ENCODE data around the gene RASIP1.

The RASIP1 gene

DNA sequence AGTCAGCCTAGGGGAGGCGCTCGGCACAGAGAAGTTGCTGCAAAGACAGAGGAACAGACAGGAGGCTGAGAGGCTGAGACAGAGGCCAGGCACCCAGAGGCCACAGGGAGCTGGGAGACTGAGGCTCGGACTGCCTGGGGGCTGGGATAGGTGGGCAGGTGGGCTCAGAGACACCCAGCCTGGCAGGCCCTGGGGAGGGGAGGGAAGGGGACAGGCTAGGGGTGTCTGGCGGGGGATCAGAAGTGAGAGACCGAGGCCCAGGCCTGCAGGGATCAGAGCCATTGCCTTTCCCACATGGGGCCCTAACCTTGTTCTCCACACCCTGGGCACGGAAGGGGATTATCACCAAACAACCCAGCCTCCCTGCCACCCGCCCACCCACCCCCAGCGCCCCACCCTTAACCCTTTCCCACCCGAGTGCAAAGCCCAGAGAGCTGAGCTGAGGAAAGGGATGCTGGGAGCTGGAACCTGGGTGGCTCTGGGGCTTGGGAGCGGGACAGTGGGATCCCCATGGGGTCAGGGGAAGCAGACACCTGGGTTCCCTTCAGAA lies 68.9 kb downstream of the RASIP1 start:
- peak; percentile 31 for DNase-seq

DNA sequence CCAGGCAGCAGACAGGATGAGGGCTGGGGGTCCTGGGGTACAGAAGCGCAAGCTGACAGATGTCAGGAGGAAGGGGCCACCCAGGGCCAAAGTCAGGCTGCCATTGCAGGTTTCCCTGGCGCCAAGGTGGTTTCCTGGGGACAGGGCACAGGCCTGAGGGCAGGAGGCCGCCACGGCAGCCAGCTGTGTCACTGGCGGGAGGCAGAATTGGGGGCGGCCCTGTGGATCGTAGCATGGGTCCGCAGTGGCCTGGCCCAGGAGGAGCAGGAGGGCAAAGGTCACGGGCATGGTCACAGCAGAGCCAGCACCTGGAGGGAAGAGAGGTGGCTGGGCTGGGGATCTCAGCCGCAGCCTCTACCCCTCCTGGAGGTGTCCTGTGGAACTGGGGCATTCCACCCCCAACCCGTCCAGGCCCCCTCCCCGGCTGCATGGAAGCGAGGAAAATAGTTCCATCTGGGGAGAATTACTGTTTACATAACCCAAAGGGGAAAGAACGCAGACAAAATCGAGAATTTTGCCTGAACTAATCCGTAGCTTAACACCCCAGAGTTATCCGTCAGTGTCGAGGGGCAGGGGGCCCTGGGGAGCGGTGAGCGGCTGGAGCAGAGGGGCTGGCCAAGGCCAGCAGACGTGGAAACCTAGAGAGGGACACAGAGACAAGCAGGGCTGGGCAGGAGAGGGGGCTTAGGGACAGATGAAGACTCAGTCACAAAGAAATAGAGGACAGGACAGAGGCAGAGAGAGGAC lies 69.5 kb downstream of the RASIP1 start:
- DNase-seq = peak; percentile 54
